Tongue (tissue), 2 donors: Measurements from ENCODE around the gene SDR9C7. TPM values are rescaled to one million over a fixed set of nuclear protein-coding genes. Genes with fewer than 3 reads are reported as not detected.

ENCODE experiments used
- DNase-seq: peaks from one replicate; pipeline ENCODE4 v3.0.0-alpha.2; 2015
- total RNA-seq: library from RNA; depleted of rRNA; stranded (reverse); fragments of >200 nt; gene quantifications from one replicate; pipeline ENCODE4 v1.2.3, GENCODE V29; 2014

Gene SDR9C7
- total RNA-seq, 1 donor from 2014 or later: 0.51 TPM

GRCh38 chr12:56873382-56873781, 60.8 kb downstream of the SDR9C7 start:
- no peak for DNase-seq

Other genes with a start within 250 kb of the SDR9C7 start
- gene PTGES3, start 246.1 kb downstream of the SDR9C7 start, total RNA-seq: 92.4 TPM
- 759 TPM for gene NACA, start 209.1 kb downstream of the SDR9C7 start, total RNA-seq
- 17.7 TPM for gene PRIM1, start 182.1 kb downstream of the SDR9C7 start, total RNA-seq
- not detected for gene HSD17B6, start 171.1 kb downstream of the SDR9C7 start, total RNA-seq
- gene RDH16, start 23.2 kb upstream of the SDR9C7 start, total RNA-seq: 1.3 TPM
- gene ZBTB39, start 72.1 kb upstream of the SDR9C7 start, total RNA-seq: 6.4 TPM
- not detected for gene TAC3, start 82.1 kb upstream of the SDR9C7 start, total RNA-seq
- not detected for gene MYO1A, start 115.7 kb upstream of the SDR9C7 start, total RNA-seq
- gene NEMP1, start 144.4 kb upstream of the SDR9C7 start, total RNA-seq: 16.5 TPM
- gene NAB2, start 154.7 kb upstream of the SDR9C7 start, total RNA-seq: 44.5 TPM
- 59.1 TPM for gene STAT6, start 177.0 kb upstream of the SDR9C7 start, total RNA-seq
- 221 TPM for gene LRP1, start 194.1 kb upstream of the SDR9C7 start, total RNA-seq
- not detected for gene LRP1-AS, start 213.2 kb upstream of the SDR9C7 start, total RNA-seq